Stromal cell of bone marrow (primary cell): Measurements from ENCODE around the gene RAX2.

ENCODE experiments used
- DNase-seq: peaks from one replicate; pipeline ENCODE4 v3.0.0-alpha.2; 2012; ENCODE audit warnings: low read depth

The RAX2 gene

DNA sequence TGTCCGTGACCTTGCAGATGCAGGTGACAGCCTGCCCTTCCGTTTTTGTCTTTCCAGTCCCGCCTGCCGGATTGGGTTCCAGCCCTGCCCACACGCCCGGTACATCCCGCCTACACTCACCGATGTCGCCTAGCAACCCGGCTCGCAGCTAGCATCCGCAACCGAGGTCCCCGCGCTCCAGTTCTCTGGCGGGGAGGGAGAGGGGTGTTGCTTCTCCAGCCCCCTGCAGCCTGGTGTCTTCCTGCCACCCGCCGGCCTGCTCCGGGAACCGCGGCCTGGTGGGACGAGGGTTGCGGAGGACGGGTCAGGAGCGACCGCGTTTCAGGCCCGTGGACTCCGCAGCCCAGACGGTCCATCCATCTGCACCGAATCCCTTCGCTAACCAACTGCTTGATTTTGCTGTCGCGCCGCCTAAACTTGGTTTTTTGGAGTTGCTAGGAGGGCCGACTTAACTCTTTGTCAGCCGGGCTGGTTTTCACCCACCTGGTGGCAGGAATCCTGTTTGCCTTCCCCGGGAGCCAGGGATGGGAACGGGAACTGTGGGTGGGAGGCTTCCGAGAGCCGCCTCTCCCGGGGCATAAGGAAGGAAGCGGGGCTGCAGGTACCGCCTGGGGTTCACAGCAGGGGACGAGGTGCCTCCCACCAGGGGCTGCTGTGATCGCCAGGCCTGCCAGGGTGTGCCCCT lies 29.5 kb upstream of the RAX2 start:
- no peak for DNase-seq

DNA sequence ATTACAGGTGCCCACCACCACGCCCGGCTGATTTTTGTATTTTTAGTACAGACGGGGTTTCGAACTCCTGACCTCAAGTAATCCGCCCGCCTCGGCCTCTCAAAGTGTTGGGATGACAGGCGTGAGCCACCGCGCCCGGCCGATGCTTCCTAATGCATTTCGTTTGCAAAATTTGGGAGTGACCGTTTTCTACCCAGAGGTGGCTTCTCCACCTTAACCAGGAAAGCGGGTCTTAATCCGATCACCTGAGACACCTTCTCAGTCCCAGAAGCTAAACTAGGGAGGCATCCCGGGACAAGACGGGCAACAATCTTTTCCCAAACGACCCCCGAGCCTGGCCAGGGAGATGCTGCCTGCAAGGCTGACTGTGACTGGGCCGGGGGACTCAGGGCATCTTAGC lies 29.0 kb upstream of the RAX2 start:
- DNase-seq, result no peak

DNA sequence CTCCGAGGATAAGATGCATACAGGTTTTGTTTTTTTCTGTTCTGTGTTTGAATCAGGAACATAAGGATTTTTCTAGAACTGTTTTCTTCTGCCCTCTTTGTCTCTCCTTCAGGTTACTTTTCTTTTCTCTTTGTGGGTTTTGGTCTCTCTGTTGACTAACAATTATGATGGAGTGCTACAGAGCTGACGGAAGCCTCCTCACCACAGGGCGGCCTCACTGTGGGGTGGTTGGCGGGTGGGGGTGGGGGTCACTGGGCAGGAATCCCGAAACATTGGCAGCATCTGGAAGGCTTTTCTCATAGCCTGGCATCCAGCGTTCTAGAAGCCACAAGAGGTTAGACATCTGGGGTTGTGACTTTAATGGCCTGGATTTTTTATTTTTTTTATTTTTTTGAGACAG lies 26.1 kb upstream of the RAX2 start:
- DNase-seq, result no peak

DNA sequence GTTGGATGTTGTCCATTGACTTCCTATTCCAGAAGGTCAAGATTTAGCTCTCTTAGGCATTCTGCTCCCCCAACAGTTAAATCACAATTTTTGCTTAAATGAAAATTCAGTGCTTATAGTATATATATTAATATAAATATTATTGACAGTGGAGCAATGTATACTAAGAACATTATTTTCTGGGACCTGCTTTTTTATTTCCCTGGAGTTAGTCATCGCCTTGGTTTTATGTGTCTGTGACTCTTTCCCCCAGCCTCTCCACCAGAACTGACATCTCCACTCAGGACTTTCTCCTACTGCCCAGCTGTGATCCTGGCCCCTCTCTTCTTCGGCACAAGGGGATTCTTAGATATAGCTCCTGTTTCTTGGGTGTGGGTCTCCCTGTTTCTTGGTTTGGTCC lies 24.3 kb upstream of the RAX2 start:
- no peak for DNase-seq

DNA sequence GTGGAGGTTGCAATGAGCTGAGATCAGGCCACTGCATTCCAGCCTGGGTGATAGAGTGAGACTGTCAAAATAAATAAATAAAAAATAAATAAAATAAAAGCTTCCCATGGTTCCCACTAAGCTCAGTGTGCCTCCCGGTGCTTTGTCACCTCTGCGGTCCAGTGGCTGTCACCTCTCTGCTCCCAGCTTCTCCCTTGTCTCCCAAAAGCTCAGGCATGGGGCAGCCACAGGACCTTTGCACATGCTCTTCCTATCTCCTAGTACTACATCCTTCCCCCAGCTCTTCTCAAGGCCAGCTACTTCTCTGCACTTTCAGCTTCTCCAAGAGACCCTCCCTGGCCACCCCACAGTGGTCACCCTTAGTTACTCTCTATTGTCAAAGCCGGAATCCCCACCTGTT lies 21.8 kb upstream of the RAX2 start:
- DNase-seq, result no peak

- no peak for DNase-seq
Observed at GRCh38 chr19:3792114-3792513, 20.1 kb upstream of the RAX2 start.

DNA sequence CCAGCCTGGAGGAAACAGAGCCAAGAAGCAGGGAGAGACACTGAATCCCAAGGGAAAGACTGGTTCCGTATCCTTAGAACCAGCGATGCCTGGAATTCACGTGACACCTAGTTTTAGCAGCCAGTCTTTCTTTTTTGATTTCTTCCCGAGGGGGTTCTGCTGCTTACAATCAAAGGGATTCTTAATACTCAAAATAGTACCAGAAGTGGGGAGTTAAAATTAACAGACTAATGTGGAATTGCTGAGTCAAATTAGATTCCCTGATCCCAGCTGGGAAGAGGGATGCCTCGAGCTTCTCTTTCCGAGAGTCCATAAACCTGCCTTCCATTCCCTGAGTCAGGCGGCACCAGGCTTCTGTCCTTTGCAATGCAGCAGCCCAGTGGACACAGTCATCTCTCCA lies 18.9 kb upstream of the RAX2 start:
- no peak for DNase-seq

- DNase-seq, result no peak
Observed at GRCh38 chr19:3790209-3790734, 18.2 kb upstream of the RAX2 start.

DNA sequence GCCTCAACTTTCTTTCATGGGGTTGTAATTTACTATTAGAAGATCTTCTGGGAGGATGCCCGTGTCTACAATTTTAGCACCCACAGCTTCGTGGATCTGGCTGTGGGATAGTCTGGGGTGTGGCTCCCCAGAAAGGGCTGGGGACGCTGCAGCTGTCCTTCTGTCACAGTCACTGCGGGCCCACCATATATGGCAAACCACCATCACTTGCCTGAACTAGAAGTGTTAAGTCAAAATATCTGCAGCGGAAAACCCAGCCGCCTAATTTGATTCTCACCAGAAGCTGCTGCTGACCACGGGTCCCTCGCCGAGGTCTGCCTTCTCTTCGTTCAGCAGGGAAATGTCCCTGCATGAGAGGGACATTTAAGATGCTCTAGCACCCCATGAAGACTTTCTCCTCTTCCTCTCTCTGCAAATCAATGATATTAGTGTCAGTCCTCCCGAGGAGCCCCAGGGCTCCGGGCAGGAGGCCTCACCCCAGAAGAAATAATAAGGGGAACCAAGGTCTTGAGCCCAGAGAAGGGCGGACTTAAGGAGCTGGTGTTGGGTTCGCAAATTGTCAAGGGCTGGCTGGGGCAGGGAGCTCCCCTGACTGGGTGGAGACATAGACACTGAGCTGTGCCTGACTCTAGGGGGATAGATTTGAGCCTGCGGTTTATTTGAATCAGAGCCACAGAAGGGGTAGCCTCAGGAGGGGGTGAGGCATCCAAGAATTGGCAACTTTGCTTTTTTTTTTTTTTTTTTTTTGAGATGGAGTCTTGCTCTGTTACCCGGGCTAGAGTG lies 17.2 kb upstream of the RAX2 start:
- DNase-seq, result no peak

DNA sequence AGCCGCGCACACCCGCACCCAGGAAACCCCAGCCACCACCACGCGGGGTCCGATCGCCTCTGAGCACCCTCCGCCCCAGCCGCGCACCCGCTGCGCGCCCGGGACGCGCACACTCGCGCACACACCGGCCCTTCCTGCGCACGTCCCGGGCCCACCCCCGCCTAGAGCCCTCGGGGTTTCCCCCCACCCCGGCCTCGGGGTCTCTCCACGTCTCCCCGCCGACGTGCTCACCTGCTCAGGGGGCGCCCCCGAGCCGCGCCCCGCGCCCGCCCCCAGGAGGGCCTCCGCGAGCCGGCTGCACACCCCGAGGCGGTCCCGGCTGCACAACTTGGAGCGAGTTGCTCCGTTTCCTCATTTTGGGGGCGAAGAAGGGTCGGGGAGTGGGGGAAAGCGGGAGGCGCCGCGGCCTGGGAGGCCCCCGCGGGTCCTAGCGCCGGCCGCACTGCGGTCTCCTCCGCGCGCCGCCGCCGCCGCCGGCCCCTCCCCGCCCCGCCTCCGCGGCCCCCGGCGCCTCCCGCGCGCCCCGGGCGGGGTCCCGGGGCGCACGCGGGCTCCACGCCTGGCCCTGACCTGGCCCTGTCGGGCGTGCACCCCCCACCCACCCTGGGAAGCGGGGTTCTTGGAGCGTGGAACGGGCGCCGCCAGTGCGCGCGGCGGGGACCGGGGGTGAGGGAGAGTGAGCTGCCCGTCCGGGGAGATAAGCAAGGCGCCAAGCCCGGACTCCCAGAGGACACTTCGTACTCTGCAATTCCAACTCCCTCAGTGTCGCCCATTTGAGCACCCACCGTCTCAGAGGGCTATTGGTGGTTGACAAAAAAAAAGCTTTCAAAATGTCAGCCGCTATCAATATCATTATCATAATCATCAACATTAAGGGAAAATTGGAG lies 14.2 kb upstream of the RAX2 start, which contains the start of gene MATK:
TSS of gene MATK (minus strand) at position 444 of the 887 bp plus-strand sequence. CDS start 1,246 bp downstream, outside the sequence.
- no peak for DNase-seq

DNA sequence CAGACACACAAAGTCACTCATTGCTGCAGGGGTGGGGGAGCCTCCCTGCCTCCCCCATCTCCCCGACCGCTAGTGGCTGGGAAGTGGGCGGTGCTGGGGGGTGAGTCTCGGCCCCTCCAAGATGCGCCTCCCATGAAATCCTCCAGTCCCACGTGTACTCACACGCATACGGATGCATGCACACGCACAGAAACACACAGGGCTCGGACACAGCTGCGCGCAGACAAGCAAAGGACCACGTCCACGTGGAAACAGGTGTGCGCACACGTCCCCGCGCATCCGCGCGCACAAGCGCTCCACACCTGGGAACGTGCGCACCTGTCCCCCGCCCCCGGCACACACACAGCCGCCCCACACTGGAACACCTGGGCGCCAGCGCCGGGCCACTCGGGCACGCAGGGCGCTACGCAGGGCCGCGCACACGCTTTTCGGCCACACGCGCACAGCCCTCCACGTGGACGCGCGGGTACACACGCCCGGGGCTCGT lies 13.5 kb upstream of the RAX2 start:
- DNase-seq, result no peak

GRCh38 chr19:3784607-3785450 lies 12.8 kb upstream of the RAX2 start:
- DNase-seq, result no peak

- DNase-seq, result no peak
Observed at GRCh38 chr19:3783660-3784584, 11.9 kb upstream of the RAX2 start.

DNA sequence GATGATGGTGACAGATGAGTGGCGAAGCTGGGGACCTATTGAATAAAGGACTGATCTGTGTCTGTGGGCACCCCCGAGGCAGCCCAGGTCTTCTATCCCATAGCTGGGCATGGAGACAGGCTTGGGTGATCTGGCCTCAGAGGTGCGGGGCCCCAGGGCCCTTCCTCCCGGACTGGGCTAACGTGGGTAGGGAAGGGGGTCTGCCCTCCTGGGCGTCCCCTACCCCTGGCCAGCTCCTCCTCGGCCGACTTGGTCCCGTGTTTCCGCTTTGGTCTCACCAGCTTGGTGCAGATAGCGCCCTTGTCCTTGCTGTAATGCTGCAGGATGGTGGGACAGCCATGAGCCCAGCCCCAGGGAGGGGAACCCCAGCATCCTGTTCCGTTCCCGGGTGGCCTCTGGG lies 10.9 kb upstream of the RAX2 start:
- no peak for DNase-seq

DNA sequence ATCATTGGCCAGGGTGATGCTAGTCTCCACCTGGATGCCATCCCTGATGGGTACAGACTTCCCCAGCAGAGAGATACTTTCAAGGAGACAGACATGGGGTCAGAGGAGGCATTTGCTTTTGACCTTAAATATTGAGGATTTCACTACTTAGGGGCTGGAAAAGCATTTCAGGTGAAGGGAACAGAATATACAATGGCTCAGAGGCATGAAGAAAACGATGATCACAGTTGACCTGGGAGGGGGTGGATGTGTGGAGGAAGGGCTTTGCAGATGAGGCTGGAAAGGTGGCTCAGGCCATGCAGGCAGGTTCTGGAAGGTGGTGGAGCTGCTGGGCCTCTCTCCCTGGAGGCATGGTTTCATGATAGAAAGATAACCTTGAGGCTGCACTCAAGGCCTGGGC lies 10.3 kb upstream of the RAX2 start:
- no peak for DNase-seq

DNA sequence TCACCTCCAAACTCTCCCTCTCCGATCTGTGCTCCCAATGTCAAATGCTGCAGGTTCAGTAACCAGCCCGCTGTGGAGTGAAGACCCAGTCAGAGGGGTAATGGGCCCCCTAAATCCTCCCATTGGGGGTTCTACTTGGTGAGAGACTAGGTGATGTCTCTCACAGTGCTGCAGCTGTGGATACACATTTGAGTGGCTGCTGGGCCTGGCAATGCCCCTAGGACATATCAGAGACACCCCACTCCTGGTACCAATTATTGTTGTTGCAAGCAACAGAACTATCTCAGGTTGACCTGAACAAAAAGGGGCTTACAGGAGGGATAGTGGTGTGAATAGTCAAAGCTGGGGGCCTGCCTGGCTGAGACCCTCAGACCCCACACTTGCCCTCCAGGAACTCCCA lies 9.6 kb upstream of the RAX2 start:
- DNase-seq, result no peak

DNA sequence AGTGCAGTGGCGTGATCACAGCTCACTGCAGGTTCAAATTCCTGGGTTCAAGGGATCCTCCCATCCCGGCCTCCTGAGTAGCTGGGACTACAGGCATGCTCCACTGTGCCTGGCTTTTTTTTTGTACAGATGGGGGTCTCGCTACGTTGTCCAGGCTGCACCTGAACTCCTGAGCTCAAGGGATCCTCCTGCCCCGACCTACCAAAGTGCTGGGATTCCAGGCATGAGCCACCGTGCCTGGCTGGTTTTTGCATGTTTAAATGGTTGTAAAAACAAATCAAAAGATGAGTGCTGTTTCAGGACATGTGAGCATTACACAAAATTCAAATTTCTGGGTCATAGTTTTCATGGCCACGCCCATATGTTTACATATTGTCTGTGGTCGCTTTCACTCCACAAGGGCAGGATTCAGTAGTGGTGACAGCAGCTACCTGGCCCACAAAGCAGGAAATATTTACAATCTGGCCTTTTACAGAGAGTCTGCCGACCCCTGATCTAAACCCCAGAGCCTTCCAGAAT lies 8.8 kb upstream of the RAX2 start:
- no peak for DNase-seq

DNA sequence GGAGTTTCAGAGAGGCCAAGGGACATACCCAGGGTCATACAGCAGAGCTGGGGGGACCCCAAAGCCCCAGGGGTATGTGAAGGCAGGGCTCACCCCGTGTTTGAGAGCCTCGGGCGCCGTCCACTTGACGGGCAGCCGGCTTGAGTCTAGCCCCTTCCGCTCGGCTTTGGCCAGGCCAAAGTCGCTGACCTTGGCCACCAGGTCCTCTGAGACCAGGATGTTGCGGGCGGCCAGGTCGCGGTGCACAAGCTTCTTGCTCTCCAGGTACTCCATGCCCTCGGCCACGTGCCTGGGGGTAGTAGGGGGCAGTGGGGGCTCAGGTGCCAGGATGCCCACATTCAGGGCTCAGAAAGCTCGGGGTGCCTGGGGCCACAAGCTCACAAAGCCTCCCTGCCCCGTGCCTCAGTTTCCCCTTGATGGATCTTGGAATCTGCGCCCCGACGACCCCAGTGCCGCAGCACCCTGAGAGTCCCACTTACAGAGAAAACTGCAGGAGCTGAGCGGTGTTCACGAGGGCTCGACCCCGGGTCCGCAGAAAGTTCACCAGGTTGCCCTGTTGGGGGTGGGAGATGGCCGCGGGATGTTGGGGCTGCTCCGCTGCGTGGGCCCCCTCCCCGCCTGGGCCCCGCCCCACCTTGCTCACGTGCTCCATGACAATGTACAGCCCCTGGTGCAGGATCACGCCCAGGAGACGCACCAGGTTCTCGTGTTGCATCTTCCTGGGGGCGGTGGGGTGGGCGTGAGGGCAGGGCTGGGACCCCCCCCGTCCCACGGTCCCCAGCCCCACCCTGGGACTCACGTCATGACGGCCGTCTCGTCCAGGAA lies 7.1 kb upstream of the RAX2 start:
- no peak for DNase-seq
